GM19035 (cell line): ENCODE results near the gene NHLH1.
"Not testable (repeated sequence)": the region's sequence is repeated elsewhere in the genome, so short reads cannot be mapped to it uniquely, and the experiment has no call there.

ENCODE experiments used
- ATAC-seq: cut with Tn5 transposase; IDR thresholded peaks from one replicate; pipeline ENCODE4 v1.9.1; 2021; ENCODE audit not compliant: unreplicated experiment

The NHLH1 gene

GRCh38 chr1:160376525-160377131 is 9.8 kb downstream of the NHLH1 start:
- peak; percentile 64 for ATAC-seq

GRCh38 chr1:160377585-160378206 is 10.8 kb downstream of the NHLH1 start:
- no peak for ATAC-seq

GRCh38 chr1:160384812-160385211 is 17.9 kb downstream of the NHLH1 start:
- not testable (repeated sequence) for ATAC-seq

- ATAC-seq = not testable (repeated sequence)
Measured at GRCh38 chr1:160388406-160388805, 21.5 kb downstream of the NHLH1 start.

GRCh38 chr1:160394673-160395072 is 27.8 kb downstream of the NHLH1 start:
- no peak for ATAC-seq

GRCh38 chr1:160397651-160398050 is 30.8 kb downstream of the NHLH1 start:
- no peak for ATAC-seq

- ATAC-seq = no peak
Measured at GRCh38 chr1:160398823-160399222, 32.0 kb downstream of the NHLH1 start.

- ATAC-seq = no peak
Measured at GRCh38 chr1:160399544-160400222, 32.8 kb downstream of the NHLH1 start.

- ATAC-seq = no peak
Measured at GRCh38 chr1:160400223-160400645, 33.4 kb downstream of the NHLH1 start, which contains the start of gene VANGL2. Gene VANGL2 (plus strand): TSS chr1:160400564. CDS start chr1:160415838, 15,274 bp downstream.

GRCh38 chr1:160400646-160401486 is 34.0 kb downstream of the NHLH1 start:
- ATAC-seq = no peak

GRCh38 chr1:160401487-160401805 is 34.6 kb downstream of the NHLH1 start:
- no peak for ATAC-seq

GRCh38 chr1:160402001-160402795 is 35.3 kb downstream of the NHLH1 start:
- no peak for ATAC-seq

GRCh38 chr1:160403244-160403643 is 36.4 kb downstream of the NHLH1 start:
- ATAC-seq = no peak

- no peak for ATAC-seq
Measured at GRCh38 chr1:160404094-160404493, 37.2 kb downstream of the NHLH1 start.

GRCh38 chr1:160405331-160405877 is 38.5 kb downstream of the NHLH1 start:
- no peak for ATAC-seq

GRCh38 chr1:160406131-160406968 is 39.5 kb downstream of the NHLH1 start:
- ATAC-seq = no peak

GRCh38 chr1:160407839-160408801 is 41.2 kb downstream of the NHLH1 start:
- ATAC-seq = no peak

- ATAC-seq = no peak
Measured at GRCh38 chr1:160408864-160409263, 42.0 kb downstream of the NHLH1 start.
